Measurements from ENCODE around the gene TMEFF2. TPM values are rescaled to one million over a fixed set of nuclear protein-coding genes. Genes with fewer than 3 reads are reported as not detected.

TMEFF2 gene
- total RNA-seq, 6 experiments from 2014 or later, result 0.18 to 0.25 (median 0.22) TPM; not detected in 3

DNA sequence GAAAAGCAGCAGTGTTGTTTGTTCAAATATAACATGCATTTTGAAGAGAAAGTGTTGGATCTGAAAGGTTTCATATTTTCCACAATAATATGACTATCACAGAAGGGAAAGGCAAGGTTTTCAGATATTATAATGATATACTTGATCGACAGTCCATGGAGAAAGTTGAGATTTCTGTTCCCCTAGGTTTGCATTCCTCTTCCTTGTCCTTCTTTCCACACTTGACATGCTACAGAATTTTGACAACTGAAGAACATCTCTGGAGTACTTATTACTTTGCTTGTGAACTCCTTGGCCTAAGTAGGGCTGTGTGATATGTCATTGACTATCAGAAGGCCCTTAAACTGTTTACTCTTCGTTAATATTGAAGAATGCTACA lies 46.5 kb downstream of the TMEFF2 start:
- H3K9me3 Mint-ChIP-seq, result no peaks in the 10 kb centered on the region
- no peaks in the 10 kb centered on the region for H3K27me3 Mint-ChIP-seq (ENCODE audit: insufficient read depth)
- H3K4me1 Mint-ChIP-seq (ENCODE audit: low read depth), result peaks cover 49% of the 10 kb centered on the region
- no peak overlapping the region; the same call in 1 of the 2 replicates for H3K4me3 Mint-ChIP-seq
- DNase-seq, result no peak
- no peaks in the 10 kb centered on the region for H3K36me3 Mint-ChIP-seq (ENCODE audit: low read depth)
- TF ChIP-seq, protein P1, sequence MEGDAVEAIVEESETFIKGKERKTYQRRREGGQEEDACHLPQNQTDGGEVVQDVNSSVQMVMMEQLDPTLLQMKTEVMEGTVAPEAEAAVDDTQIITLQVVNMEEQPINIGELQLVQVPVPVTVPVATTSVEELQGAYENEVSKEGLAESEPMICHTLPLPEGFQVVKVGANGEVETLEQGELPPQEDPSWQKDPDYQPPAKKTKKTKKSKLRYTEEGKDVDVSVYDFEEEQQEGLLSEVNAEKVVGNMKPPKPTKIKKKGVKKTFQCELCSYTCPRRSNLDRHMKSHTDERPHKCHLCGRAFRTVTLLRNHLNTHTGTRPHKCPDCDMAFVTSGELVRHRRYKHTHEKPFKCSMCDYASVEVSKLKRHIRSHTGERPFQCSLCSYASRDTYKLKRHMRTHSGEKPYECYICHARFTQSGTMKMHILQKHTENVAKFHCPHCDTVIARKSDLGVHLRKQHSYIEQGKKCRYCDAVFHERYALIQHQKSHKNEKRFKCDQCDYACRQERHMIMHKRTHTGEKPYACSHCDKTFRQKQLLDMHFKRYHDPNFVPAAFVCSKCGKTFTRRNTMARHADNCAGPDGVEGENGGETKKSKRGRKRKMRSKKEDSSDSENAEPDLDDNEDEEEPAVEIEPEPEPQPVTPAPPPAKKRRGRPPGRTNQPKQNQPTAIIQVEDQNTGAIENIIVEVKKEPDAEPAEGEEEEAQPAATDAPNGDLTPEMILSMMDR (IDR thresholded peaks at IDR 0.05), result no peak
- H3K27ac Mint-ChIP-seq, result no peak overlapping the region

DNA sequence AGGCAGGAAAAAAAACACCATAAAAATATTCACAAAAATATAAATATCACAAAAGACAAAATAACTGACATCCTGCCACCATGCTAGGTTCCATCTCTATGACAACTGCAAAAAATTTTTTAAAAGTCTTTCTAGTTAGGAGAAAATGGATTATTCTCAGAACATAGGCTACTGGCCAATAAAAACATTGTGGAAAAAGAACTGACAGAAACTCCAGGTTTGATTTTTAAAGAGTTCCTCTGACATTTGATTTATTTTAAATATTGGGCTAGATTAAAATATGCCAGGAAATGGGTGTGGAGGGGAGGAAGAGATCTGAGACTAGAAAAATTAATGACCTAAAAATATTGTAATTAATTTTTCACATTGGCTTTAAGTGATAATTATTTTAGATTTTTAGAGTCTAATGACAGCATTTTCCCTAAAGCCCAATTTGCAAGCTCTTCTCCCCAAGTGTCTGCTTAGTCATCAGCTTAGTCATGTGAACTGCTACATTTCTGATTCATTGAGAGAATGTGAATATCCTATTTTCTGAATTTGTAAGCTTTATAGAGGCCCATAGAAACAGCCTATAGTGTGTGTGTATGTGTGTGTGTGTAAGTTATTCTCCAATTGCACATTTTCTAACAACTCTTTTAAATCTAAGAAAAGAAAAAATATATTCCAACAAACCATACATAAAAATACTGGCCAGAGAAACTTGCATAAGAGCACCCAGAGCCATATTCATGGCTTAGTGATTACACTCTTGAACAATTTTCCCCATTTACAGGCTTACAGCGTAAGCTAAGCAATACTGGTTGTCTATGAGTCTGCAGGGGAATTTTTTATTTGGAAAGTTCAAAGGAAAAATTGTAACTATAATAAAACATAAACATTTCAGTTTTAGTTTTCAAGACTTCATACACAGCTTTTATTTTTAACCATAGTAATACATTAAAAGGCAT lies 48.4 kb downstream of the TMEFF2 start:
- Mint-ChIP-seq H3K27ac (peak overlapping the region; percentile 44), H3K36me3 (ENCODE audit: low read depth) (no peaks in the 10 kb centered on the region), H3K9me3 (no peaks in the 10 kb centered on the region), H3K4me3 (no peak overlapping the region), H3K4me1 (ENCODE audit: low read depth) (peaks cover 41% of the 10 kb centered on the region), H3K27me3 (ENCODE audit: insufficient read depth) (no peaks in the 10 kb centered on the region; the same call in 1 of the 2 replicates)
- TF ChIP-seq, protein P1 (IDR thresholded peaks at IDR 0.05), result no peak
- DNase-seq, result peak; percentile 54

DNA sequence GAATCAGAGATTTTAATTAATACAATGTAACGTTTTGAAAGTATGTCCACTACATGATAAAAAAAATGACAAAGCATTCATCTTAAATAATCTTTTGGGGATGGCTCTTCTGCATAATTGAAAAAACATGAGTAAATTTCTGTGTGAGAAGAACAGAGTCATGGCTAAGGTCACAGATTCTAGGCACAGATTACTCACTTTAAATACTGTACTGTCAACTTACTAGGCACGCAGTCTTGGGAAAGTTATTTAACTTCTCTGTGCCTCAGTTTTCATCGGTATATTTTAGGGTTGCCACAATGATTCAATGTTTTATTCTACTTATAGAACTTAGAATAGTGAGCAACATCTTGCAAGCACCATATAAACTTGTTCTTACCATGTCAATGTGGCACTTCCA lies 49.2 kb downstream of the TMEFF2 start:
- no peaks in the 10 kb centered on the region; the same call in 1 of the 2 replicates for H3K27me3 Mint-ChIP-seq (ENCODE audit: insufficient read depth)
- no peaks in the 10 kb centered on the region for H3K9me3 Mint-ChIP-seq
- peak overlapping the region; percentile 25; the same call in 1 of the 2 replicates for H3K4me3 Mint-ChIP-seq
- peaks cover 38% of the 10 kb centered on the region for H3K4me1 Mint-ChIP-seq (ENCODE audit: low read depth)
- DNase-seq, result no peak
- H3K36me3 Mint-ChIP-seq (ENCODE audit: low read depth), result no peaks in the 10 kb centered on the region
- H3K27ac Mint-ChIP-seq, result peak overlapping the region; percentile 44
- TF ChIP-seq, protein P1 (IDR thresholded peaks at IDR 0.05), result no peak

DNA sequence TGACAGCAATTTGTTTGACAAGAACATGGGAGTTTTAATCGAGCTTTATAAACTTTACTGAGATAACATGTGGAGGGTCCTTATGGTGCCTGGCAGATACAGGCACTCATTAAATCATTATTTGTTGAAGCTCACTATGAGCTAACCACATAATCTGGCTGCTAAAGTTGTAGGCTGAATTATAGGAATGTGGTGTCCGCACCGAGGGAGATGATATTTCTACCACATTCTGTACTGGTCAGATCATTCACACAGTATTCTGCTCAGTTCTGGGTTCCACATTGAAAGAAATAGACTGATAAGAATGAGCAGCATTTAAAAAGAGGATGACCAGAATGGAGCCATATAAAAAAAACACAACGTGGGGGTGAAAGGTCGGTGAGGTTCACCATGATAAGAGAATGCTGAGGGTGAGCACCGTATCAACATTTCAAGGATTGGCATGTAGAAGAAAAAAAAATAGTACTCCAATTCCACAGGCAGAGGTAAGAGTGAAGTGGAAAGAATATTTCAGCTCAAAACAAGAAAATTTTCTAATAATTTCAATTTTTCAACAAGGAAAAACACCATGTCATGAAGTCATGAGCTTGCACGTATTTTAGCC lies 54.4 kb downstream of the TMEFF2 start:
- H3K36me3 Mint-ChIP-seq (ENCODE audit: low read depth), result no peaks in the 10 kb centered on the region
- peaks cover 7% of the 10 kb centered on the region for H3K4me1 Mint-ChIP-seq (ENCODE audit: low read depth)
- no peaks in the 10 kb centered on the region for H3K9me3 Mint-ChIP-seq
- H3K27ac Mint-ChIP-seq, result no peak overlapping the region
- H3K27me3 Mint-ChIP-seq (ENCODE audit: insufficient read depth), result no peaks in the 10 kb centered on the region; the same call in 1 of the 2 replicates
- H3K4me3 Mint-ChIP-seq, result no peak overlapping the region
- TF ChIP-seq, protein P1 (IDR thresholded peaks at IDR 0.05), result no peak
- DNase-seq, result no peak

DNA sequence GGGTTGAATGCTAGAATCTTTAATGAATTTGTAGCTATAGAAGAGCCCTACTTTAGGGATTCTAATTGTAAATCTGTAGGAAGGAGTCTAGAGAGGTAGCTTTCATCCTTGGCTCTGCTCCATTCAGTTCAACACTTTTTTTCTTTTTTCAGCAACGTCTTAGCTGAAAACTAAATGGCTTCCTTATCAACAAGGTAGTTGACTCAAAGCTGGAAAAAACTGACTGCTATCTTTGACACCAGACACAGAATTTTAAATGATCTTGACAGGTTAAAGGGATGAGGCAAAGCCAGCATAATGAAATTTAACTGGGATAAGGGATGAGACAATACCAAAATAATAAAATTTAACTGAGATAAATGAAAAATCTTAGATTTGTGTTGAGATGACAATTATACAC lies 54.9 kb downstream of the TMEFF2 start:
- no peak overlapping the region for H3K27ac Mint-ChIP-seq
- no peaks in the 10 kb centered on the region; the same call in 1 of the 2 replicates for H3K27me3 Mint-ChIP-seq (ENCODE audit: insufficient read depth)
- H3K4me1 Mint-ChIP-seq (ENCODE audit: low read depth), result 0 out of 2 replicates have a peak, but pooled peaks cover 6% of the 10 kb centered on the region
- no peaks in the 10 kb centered on the region for H3K9me3 Mint-ChIP-seq
- H3K36me3 Mint-ChIP-seq (ENCODE audit: low read depth), result no peaks in the 10 kb centered on the region
- no peak for DNase-seq
- no peak overlapping the region for H3K4me3 Mint-ChIP-seq
- TF ChIP-seq, protein P1 (IDR thresholded peaks at IDR 0.05), result no peak
